C4-2B (cell line): ENCODE results near the gene PLXDC2.

ENCODE experiments used
- H3K27ac ChIP-seq: fragments of 450-650 bp; 2 replicates; pipeline ENCODE4 v1.5.1; 2017
- CTCF ChIP-seq: fragments of 450-650 bp; conservative IDR thresholded peaks from 2 replicates; pipeline ENCODE4 v1.5.1; 2017; ENCODE audit warnings: mild to moderate bottlenecking
- ZFX ChIP-seq: fragments of 450-650 bp; IDR thresholded peaks from 2 replicates; pipeline ENCODE4 v1.6.1; 2017

Gene PLXDC2

GRCh38 chr10:19892677-19893076 is 76.4 kb downstream of the PLXDC2 start:
- no peak overlapping the region for H3K27ac ChIP-seq
- no peak for TF ChIP-seq ZFX
- no peak for TF ChIP-seq CTCF

- TF ChIP-seq CTCF (no peak), ZFX (no peak)
- H3K27ac ChIP-seq, result no peak overlapping the region
Measured at GRCh38 chr10:19895500-19895899, 79.3 kb downstream of the PLXDC2 start.

- TF ChIP-seq CTCF (no peak), ZFX (no peak)
- no peak overlapping the region for H3K27ac ChIP-seq
Measured at GRCh38 chr10:19902456-19902855, 86.2 kb downstream of the PLXDC2 start.

- TF ChIP-seq ZFX (no peak), CTCF (no peak)
- peak overlapping the region; percentile 67 for H3K27ac ChIP-seq
Measured at GRCh38 chr10:19904202-19904661, 88.0 kb downstream of the PLXDC2 start.

GRCh38 chr10:19906108-19906791 is 90.0 kb downstream of the PLXDC2 start:
- no peak overlapping the region for H3K27ac ChIP-seq
- TF ChIP-seq ZFX (no peak), CTCF (no peak)

- no peak for TF ChIP-seq CTCF
- no peak for TF ChIP-seq ZFX
- H3K27ac ChIP-seq, result no peak overlapping the region
Measured at GRCh38 chr10:19908991-19909696, 92.9 kb downstream of the PLXDC2 start.

GRCh38 chr10:19911886-19912285 is 95.7 kb downstream of the PLXDC2 start:
- TF ChIP-seq CTCF (no peak), ZFX (no peak)
- no peak overlapping the region for H3K27ac ChIP-seq
